Measurements from ENCODE around the gene CD82. TPM values are rescaled to one million over a fixed set of nuclear protein-coding genes. Genes with fewer than 3 reads are reported as not detected.

CD82 gene
- polyA plus RNA-seq, 1 donor (not counting 4 experiments of a cell fraction or from before 2014, with no cell fraction given) = 118 TPM

- H3K9me1 ChIP-seq (ENCODE audit: control insufficient read depth, extremely low read depth, insufficient read depth, low read length) = no peaks in the 10 kb centered on the region
- no peak overlapping the region for H3K9ac ChIP-seq (ENCODE audit: control insufficient read depth, extremely low read depth, insufficient read depth, low read length)
- dilution Hi-C loops (cut with MboI; ENCODE audit: extremely low pct_ligation_motif_present, low sequenced_read_pairs) = no loop called here
- no peak overlapping the region for H3K4me2 ChIP-seq (ENCODE audit: control insufficient read depth, extremely low read depth, insufficient read depth, low read depth, low read length)
- TF ChIP-seq CTCF (optimal IDR thresholded peaks at IDR 0.05 in 1 of 3, IDR thresholded peaks at IDR 0.05 in 1 of 3, conservative IDR thresholded peaks at IDR 0.05 in 1 of 3; ENCODE audit: extremely low read depth in 1 of 3, insufficient read depth in 2 of 3, low read length in 3 of 3) (no peak), EZH2 (IDR thresholded peaks at IDR 0.05; ENCODE audit: low read length) (no peak)
- no peak overlapping the region for H2AFZ ChIP-seq (ENCODE audit: control insufficient read depth, low read length)
- peaks cover 21% of the 10 kb centered on the region for H3K27me3 ChIP-seq (ENCODE audit: control insufficient read depth, extremely low read depth, insufficient read depth, low read length)
- H3K4me3 ChIP-seq (ENCODE audit: control insufficient read depth in 2 of 3, extremely low read depth in 1 of 3, insufficient read depth in 2 of 3, low read depth in 1 of 3, low read length in 3 of 3) = no peak overlapping the region
- H3K27ac ChIP-seq (ENCODE audit: control insufficient read depth, insufficient read depth, low read length) = no peak overlapping the region
- H4K20me1 ChIP-seq (ENCODE audit: control insufficient read depth, extremely low read depth, insufficient read depth, low read length) = no peaks in the 10 kb centered on the region
- H3K36me3 ChIP-seq (ENCODE audit: control insufficient read depth in 2 of 2, extremely low read depth in 1 of 2, insufficient read depth in 2 of 2, low read length in 2 of 2) = no peaks in the 10 kb centered on the region
- H3K4me1 ChIP-seq (ENCODE audit: control insufficient read depth, extremely low read depth, insufficient read depth, low read length) = no peaks in the 10 kb centered on the region
- H3K9me3 ChIP-seq (ENCODE audit: control insufficient read depth, low read depth, low read length) = no peaks in the 10 kb centered on the region
- FAIRE-seq = no peak
- DNase-seq (ENCODE audit: low read depth, low spot score) = no peak
- H3K79me2 ChIP-seq (ENCODE audit: control insufficient read depth, insufficient read depth, low read length) = no peaks in the 10 kb centered on the region
These were observed 34.9 kb upstream of the CD82 start for GRCh38 chr11:44530413-44531115.

GRCh38 chr11:44531116-44531504 lies 34.4 kb upstream of the CD82 start:
- no peak overlapping the region for H2AFZ ChIP-seq (ENCODE audit: control insufficient read depth, low read length)
- no peaks in the 10 kb centered on the region for H3K9me1 ChIP-seq (ENCODE audit: control insufficient read depth, extremely low read depth, insufficient read depth, low read length)
- no peak overlapping the region for H3K9ac ChIP-seq (ENCODE audit: control insufficient read depth, extremely low read depth, insufficient read depth, low read length)
- H3K4me3 ChIP-seq (ENCODE audit: control insufficient read depth in 2 of 3, extremely low read depth in 1 of 3, insufficient read depth in 2 of 3, low read depth in 1 of 3, low read length in 3 of 3) = no peak overlapping the region
- H3K36me3 ChIP-seq (ENCODE audit: control insufficient read depth in 2 of 2, extremely low read depth in 1 of 2, insufficient read depth in 2 of 2, low read length in 2 of 2) = no peaks in the 10 kb centered on the region
- TF ChIP-seq EZH2 (IDR thresholded peaks at IDR 0.05; ENCODE audit: low read length) = no peak
- no peak for TF ChIP-seq CTCF (optimal IDR thresholded peaks at IDR 0.05 in 1 of 3, IDR thresholded peaks at IDR 0.05 in 1 of 3, conservative IDR thresholded peaks at IDR 0.05 in 1 of 3; ENCODE audit: extremely low read depth in 1 of 3, insufficient read depth in 2 of 3, low read length in 3 of 3)
- no peak overlapping the region for H3K4me2 ChIP-seq (ENCODE audit: control insufficient read depth, extremely low read depth, insufficient read depth, low read depth, low read length)
- no peaks in the 10 kb centered on the region for H3K9me3 ChIP-seq (ENCODE audit: control insufficient read depth, low read depth, low read length)
- H3K27ac ChIP-seq (ENCODE audit: control insufficient read depth, insufficient read depth, low read length) = no peak overlapping the region
- FAIRE-seq (no peak), DNase-seq (ENCODE audit: low read depth, low spot score) (no peak)
- H3K4me1 ChIP-seq (ENCODE audit: control insufficient read depth, extremely low read depth, insufficient read depth, low read length) = no peaks in the 10 kb centered on the region
- no peaks in the 10 kb centered on the region for H4K20me1 ChIP-seq (ENCODE audit: control insufficient read depth, extremely low read depth, insufficient read depth, low read length)
- H3K79me2 ChIP-seq (ENCODE audit: control insufficient read depth, insufficient read depth, low read length) = no peaks in the 10 kb centered on the region
- dilution Hi-C loops (cut with MboI; ENCODE audit: extremely low pct_ligation_motif_present, low sequenced_read_pairs) = no loop called here
- H3K27me3 ChIP-seq (ENCODE audit: control insufficient read depth, extremely low read depth, insufficient read depth, low read length) = peaks cover 21% of the 10 kb centered on the region
